Dendritic cell treated with granulocyte-macrophage colony-stimulating factor and Interleukin-4, amounts not matched to agents 40 ng/mL and 50 ng/mL, for 4 days (primary cell): ENCODE measurements around the gene INPP5D.
"Not testable (repeated sequence)": the region's sequence is repeated elsewhere in the genome, so short reads cannot be mapped to it uniquely, and the experiment has no call there.

Source experiments
- H3K27ac Mint-ChIP-seq: one replicate; pipeline ENCODE4 v1.8.0; 2022; ENCODE audit warnings: mild to moderate bottlenecking, mixed read lengths
- H3K27me3 Mint-ChIP-seq: one replicate; pipeline ENCODE4 v1.8.0; 2022; ENCODE audit warnings: mild to moderate bottlenecking, mixed read lengths
- H3K36me3 Mint-ChIP-seq: one replicate; pipeline ENCODE4 v1.8.0; 2022; ENCODE audit warnings: low read depth, mixed read lengths
- H3K4me1 Mint-ChIP-seq: one replicate; pipeline ENCODE4 v1.8.0; 2022; ENCODE audit warnings: low read depth, mixed read lengths
- H3K4me3 Mint-ChIP-seq: one replicate; pipeline ENCODE4 v1.8.0; 2022; ENCODE audit warnings: mild to moderate bottlenecking, moderate library complexity, mixed read lengths
- H3K9me3 Mint-ChIP-seq: one replicate; pipeline ENCODE4 v1.8.0; 2022; ENCODE audit warnings: mixed read lengths
- intact Hi-C: fragments of 100-400 bp; cut with micrococcal nuclease; formaldehyde crosslinking; loops from one replicate; pipeline ENCODE4 v1.15.0; 2022

Gene INPP5D

GRCh38 chr2:233037078-233037477, 23.1 kb upstream of the INPP5D start:
- H3K9me3 Mint-ChIP-seq: no peaks in the 10 kb centered on the region
- no peak overlapping the region for H3K4me3 Mint-ChIP-seq
- no peaks in the 10 kb centered on the region for H3K36me3 Mint-ChIP-seq
- no peaks in the 10 kb centered on the region for H3K4me1 Mint-ChIP-seq
- no peaks in the 10 kb centered on the region for H3K27me3 Mint-ChIP-seq
- intact Hi-C loops: no loop called here
- no peak overlapping the region for H3K27ac Mint-ChIP-seq

GRCh38 chr2:233039212-233039845, 20.8 kb upstream of the INPP5D start:
- Mint-ChIP-seq H3K36me3 (no peaks in the 10 kb centered on the region), H3K9me3 (no peaks in the 10 kb centered on the region), H3K4me3 (no peak overlapping the region), H3K27me3 (no peaks in the 10 kb centered on the region), H3K4me1 (no peaks in the 10 kb centered on the region), H3K27ac (no peak overlapping the region)
- intact Hi-C loops: no loop called here

- H3K4me3 Mint-ChIP-seq: no peak overlapping the region
- no peaks in the 10 kb centered on the region for H3K36me3 Mint-ChIP-seq
- no peaks in the 10 kb centered on the region for H3K27me3 Mint-ChIP-seq
- H3K27ac Mint-ChIP-seq: no peak overlapping the region
- no peaks in the 10 kb centered on the region for H3K9me3 Mint-ChIP-seq
- intact Hi-C loops: no loop called here
- no peaks in the 10 kb centered on the region for H3K4me1 Mint-ChIP-seq
Measured at GRCh38 chr2:233039846-233040530, 20.2 kb upstream of the INPP5D start.

- H3K36me3 Mint-ChIP-seq: no peaks in the 10 kb centered on the region
- H3K9me3 Mint-ChIP-seq: no peaks in the 10 kb centered on the region
- intact Hi-C loops: no loop called here
- H3K27me3 Mint-ChIP-seq: no peaks in the 10 kb centered on the region
- H3K27ac Mint-ChIP-seq: no peak overlapping the region
- H3K4me1 Mint-ChIP-seq: no peaks in the 10 kb centered on the region
- no peak overlapping the region for H3K4me3 Mint-ChIP-seq
Measured at GRCh38 chr2:233040571-233040970, 19.6 kb upstream of the INPP5D start.

GRCh38 chr2:233041722-233042323, 18.3 kb upstream of the INPP5D start:
- H3K4me3 Mint-ChIP-seq: no peak overlapping the region
- no peaks in the 10 kb centered on the region for H3K9me3 Mint-ChIP-seq
- intact Hi-C loops: no loop called here
- H3K27me3 Mint-ChIP-seq: no peaks in the 10 kb centered on the region
- no peaks in the 10 kb centered on the region for H3K4me1 Mint-ChIP-seq
- no peak overlapping the region for H3K27ac Mint-ChIP-seq
- H3K36me3 Mint-ChIP-seq: no peaks in the 10 kb centered on the region

GRCh38 chr2:233042549-233042948, 17.6 kb upstream of the INPP5D start:
- H3K9me3 Mint-ChIP-seq: no peaks in the 10 kb centered on the region
- no peak overlapping the region for H3K4me3 Mint-ChIP-seq
- H3K27me3 Mint-ChIP-seq: peaks cover under 1% of the 10 kb centered on the region
- no peaks in the 10 kb centered on the region for H3K4me1 Mint-ChIP-seq
- H3K36me3 Mint-ChIP-seq: no peaks in the 10 kb centered on the region
- intact Hi-C loops: no loop called here
- H3K27ac Mint-ChIP-seq: no peak overlapping the region

GRCh38 chr2:233044974-233045605, 15.1 kb upstream of the INPP5D start:
- peaks cover 8% of the 10 kb centered on the region for H3K4me1 Mint-ChIP-seq
- no peaks in the 10 kb centered on the region for H3K36me3 Mint-ChIP-seq
- no peak overlapping the region for H3K4me3 Mint-ChIP-seq
- no peak overlapping the region for H3K27ac Mint-ChIP-seq
- intact Hi-C loops: no loop called here
- no peaks in the 10 kb centered on the region for H3K9me3 Mint-ChIP-seq
- peaks cover 11% of the 10 kb centered on the region for H3K27me3 Mint-ChIP-seq

GRCh38 chr2:233047206-233047605, 12.9 kb upstream of the INPP5D start:
- no peak overlapping the region for H3K4me3 Mint-ChIP-seq
- H3K9me3 Mint-ChIP-seq: no peaks in the 10 kb centered on the region
- H3K36me3 Mint-ChIP-seq: no peaks in the 10 kb centered on the region
- intact Hi-C loops: no loop called here
- H3K4me1 Mint-ChIP-seq: peaks cover 23% of the 10 kb centered on the region
- H3K27me3 Mint-ChIP-seq: peaks cover 11% of the 10 kb centered on the region
- no peak overlapping the region for H3K27ac Mint-ChIP-seq

GRCh38 chr2:233047667-233048066, 12.5 kb upstream of the INPP5D start:
- H3K27me3 Mint-ChIP-seq: peaks cover 11% of the 10 kb centered on the region
- H3K4me1 Mint-ChIP-seq: peaks cover 23% of the 10 kb centered on the region
- H3K27ac Mint-ChIP-seq: no peak overlapping the region
- H3K36me3 Mint-ChIP-seq: no peaks in the 10 kb centered on the region
- intact Hi-C loops: no loop called here
- no peaks in the 10 kb centered on the region for H3K9me3 Mint-ChIP-seq
- H3K4me3 Mint-ChIP-seq: no peak overlapping the region

- no peaks in the 10 kb centered on the region for H3K36me3 Mint-ChIP-seq
- no peak overlapping the region for H3K4me3 Mint-ChIP-seq
- no peak overlapping the region for H3K27ac Mint-ChIP-seq
- intact Hi-C loops: no loop called here
- no peaks in the 10 kb centered on the region for H3K9me3 Mint-ChIP-seq
- H3K4me1 Mint-ChIP-seq: peaks cover 24% of the 10 kb centered on the region
- peaks cover 11% of the 10 kb centered on the region for H3K27me3 Mint-ChIP-seq
Measured at GRCh38 chr2:233048569-233049193, 11.5 kb upstream of the INPP5D start.

GRCh38 chr2:233049194-233049761, 10.9 kb upstream of the INPP5D start:
- intact Hi-C loops: no loop called here
- H3K27ac Mint-ChIP-seq: no peak overlapping the region
- no peaks in the 10 kb centered on the region for H3K36me3 Mint-ChIP-seq
- peaks cover 29% of the 10 kb centered on the region for H3K4me1 Mint-ChIP-seq
- H3K4me3 Mint-ChIP-seq: no peak overlapping the region
- H3K9me3 Mint-ChIP-seq: no peaks in the 10 kb centered on the region
- H3K27me3 Mint-ChIP-seq: peaks cover 14% of the 10 kb centered on the region

GRCh38 chr2:233051241-233052149, 8.6 kb upstream of the INPP5D start:
- Mint-ChIP-seq H3K36me3 (no peaks in the 10 kb centered on the region), H3K4me1 (peaks cover 34% of the 10 kb centered on the region), H3K27ac (peak overlapping the region; percentile 71), H3K27me3 (peaks cover 16% of the 10 kb centered on the region), H3K9me3 (no peaks in the 10 kb centered on the region), H3K4me3 (no peak overlapping the region)
- intact Hi-C loops: no loop called here

- H3K27ac Mint-ChIP-seq, intact Hi-C loops, H3K9me3 Mint-ChIP-seq, H3K36me3 Mint-ChIP-seq, H3K4me3 Mint-ChIP-seq: not testable (repeated sequence)
- Mint-ChIP-seq H3K27me3 (peaks cover 16% of the 10 kb centered on the region), H3K4me1 (peaks cover 34% of the 10 kb centered on the region)
Measured at GRCh38 chr2:233052517-233052916, 7.6 kb upstream of the INPP5D start.
